HS-5 (cell line): ENCODE data around the gene UBAC2.

Source experiments
- DNase-seq: peaks from one replicate; pipeline ENCODE4 v3.0.0-alpha.2; 2012; ENCODE audit warnings: low read depth

Gene UBAC2

DNA sequence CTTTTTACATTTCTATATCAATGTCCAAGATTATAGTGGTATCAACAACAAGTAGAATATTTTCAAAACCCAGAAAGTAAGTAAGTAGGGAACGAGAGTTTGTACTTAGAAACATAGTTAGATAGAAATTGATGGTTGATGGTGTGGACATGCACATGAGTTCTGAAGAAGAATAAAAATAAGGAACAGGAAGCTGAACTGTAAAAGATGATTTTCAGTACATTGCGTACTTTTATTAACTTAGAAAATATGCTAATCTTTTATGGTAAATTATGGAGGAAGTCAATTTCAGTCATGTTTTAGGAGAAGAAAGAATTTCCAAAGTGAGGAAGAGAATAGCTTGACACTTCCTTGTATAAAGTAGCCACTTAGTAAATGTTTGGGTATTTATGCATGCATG, 69.9 kb downstream of the UBAC2 start:
- DNase-seq: no peak

DNA sequence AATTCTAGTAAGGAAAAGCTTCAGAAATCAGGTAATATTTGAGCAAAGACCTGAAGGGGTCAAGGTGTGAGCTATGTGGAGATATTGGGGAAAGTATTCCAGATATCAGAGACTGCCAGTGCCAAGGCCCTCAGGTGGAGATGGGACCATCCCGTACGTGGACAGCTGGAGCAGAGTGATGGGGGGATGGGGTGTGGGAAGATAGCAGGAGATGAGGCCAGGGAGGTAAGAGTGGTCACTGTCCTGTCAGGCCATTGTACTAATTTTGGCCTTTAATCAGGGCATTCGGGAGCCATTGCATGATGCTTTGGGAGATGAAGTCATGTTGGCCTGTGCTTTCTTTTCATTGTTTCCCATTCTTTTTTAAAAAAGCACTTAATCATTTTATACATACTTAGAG, 70.6 kb downstream of the UBAC2 start:
- DNase-seq: no peak

DNA sequence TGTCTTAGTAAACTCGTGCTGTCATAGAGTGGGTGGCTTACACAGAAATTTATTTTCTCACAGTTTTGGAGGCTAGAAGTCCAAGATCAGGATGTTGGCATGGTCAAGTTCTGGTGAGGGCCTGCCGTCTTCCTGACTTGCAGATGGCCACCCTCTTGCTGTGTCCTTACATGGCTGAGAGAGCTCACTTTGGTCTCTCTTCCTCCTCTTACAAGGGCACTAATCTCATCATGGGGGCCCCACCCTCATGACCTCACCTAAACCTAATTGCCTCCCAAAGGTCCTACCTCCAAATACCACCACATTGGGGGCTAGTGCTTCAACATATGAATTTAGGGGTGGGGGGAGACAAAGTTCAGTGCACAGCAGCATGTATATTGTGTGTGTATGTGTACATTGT, 71.8 kb downstream of the UBAC2 start:
- no peak for DNase-seq

DNA sequence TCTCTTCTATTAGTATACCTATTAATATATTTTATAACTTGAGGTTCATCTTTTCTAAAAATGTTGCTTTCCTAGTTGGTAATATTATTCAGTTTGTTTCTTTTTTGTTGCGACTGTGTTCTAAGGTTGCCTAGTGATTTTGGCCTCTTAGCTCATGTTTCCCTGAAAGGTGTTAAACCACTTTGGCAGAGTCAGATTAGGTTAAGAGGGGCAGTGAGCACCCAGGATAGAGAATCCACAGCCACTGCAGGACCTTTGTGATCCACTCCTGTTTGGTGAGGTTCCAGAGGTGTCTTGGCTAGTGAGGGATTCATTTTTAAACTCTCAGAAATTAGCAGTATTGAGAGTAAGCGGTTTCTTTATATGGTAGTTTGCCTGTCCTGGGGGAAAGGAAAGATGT, 72.5 kb downstream of the UBAC2 start:
- DNase-seq: no peak

DNA sequence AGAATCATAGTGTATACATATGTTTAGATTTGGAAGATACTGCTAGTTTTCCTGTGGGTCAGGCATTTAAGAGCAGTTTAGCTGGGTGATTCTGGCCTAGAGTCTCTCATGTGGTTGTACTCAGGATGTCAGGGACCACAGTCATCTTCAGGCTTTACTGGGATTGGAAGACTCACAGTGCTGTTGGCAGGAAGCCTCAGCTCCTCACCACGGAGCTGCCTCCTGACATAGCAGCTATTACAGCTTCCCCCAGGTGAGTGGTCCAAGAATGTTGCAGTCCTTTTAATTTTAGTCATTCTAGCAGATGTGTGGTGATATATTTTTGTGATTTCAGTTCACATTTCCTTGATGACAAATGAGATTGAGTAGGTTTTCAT, 74.4 kb downstream of the UBAC2 start:
- DNase-seq: no peak

DNA sequence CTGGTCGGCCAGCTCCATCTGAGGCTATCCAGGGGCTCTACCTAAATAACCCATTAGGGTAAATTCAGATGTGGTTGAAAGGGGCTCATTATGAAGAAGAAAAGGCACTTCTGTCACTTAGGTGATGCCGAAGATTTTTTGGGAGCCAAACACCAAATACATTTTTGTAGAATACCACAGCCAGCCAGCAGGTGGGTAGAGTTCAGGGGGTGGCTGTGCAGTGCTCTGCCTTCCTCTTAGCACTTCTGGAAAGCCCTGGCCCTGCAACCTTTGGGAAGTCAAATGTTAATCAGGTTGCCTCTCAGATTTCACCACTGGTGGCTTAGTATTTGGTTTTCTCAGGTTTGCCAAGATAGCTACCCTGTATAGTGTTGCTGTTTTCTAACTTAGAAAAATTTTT, 76.1 kb downstream of the UBAC2 start:
- DNase-seq: no peak

DNA sequence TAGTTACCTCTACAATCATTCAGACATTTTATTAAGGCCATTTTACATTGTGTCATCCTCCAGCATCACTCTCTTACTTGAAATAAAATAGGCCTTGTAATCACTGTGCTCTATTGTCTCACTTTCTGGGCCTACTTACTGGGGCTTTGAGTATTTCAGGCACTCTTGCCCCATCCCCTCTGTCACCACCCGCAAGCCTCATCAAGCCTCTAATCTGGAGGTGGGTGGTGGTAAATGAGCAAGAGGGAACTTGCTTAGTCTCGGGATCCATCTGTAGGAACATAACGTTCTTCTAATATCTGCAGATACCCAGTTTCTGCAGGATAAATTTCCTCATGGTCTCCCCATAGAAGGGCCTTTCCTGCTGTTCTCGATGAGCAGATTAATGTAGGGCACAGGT, 77.0 kb downstream of the UBAC2 start:
- no peak for DNase-seq

DNA sequence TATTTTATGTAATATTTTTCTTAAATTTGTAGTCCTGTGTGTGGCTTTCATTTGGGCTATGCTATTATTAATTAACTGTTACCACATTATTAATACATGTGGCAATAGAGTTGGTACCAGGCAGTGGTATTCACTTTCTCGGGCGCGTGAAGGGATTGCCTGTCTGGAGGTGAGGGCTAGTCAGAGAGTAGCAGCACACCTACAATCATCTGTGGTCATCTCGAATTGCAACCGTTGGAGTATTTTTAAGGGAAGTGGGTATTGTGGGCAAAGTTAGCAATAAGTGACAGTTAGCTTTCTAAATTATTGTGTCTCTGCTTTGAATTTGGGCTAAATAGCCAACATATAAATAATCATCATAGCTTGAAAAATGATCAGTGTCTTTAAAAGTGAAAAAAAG, 77.5 kb downstream of the UBAC2 start:
- no peak for DNase-seq

DNA sequence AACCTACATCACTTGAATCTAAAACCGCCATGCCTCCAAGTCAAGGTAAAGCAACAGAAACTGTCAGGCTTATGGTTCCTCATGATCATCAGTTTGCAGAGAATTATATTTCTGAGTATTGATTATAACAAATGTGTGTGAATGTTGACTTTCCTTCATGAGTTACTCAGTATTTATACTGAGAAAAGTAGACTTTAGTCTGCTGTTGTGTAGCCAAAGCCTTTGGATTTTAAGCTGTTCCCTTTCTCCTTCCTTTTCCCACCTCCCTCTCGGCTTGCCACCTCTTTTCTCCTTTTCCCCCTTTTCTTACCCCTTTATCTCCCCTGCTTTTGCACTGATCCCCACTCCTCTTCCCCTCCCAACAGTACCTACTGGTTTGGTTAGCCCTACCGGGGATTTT, 78.2 kb downstream of the UBAC2 start:
- no peak for DNase-seq

DNA sequence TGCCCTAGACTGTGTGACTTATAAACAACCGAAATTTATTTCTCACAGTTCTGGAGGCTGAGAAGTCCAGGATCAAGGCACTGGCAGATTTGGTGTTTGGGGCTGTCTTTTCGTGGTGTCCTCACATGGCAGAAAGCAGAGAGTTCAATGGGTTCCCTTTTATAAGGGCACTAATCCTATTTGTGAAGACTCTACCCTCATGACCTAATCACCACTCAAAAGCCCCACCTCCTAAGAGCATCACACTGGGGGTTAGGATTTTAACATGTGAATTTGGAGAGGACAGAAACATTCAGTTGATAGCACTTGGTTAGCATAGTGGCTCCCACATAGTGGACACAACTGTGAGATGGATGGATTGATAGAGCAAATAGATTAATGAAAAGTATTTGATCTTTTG, 79.0 kb downstream of the UBAC2 start:
- no peak for DNase-seq

DNA sequence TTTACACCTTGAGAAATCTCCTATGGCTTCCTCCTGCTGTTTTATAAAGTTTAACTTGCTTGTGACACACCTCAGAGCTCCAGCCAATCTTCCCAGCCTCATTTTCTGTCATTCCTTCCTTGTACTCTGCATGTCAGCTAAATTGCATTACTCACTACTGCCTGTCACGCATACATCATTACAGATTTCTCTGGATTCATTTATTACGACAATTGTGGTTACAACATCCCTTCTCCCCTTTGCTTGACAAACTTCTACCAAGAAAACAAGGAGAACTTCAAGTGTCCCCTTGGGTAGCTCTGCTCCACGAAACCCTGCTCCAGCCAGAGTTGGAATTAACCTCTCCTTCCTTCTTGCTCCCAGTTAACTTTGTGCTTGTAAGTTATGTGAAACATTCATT, 79.5 kb downstream of the UBAC2 start:
- DNase-seq: no peak

DNA sequence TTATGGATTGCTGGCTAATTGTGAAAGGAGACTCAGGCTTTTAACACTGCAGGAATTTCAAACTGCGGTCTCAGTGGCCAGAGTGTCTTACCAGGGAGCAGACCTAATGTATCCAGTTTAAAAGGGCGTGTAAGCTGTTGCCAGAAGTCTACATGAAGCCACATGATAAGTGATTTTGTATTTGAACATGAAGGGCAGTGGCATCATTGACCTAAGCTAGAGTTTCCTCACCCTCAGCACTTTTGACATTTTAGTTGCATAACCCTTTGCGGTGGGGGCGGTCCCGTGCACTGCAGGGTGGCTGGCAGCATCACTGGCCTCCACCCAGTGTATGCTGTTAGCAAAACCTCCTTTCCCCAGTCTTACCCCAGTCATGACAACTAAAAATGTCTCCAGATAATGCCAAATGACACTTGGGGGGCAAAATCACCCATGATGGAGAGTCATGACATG, 81.2 kb downstream of the UBAC2 start:
- no peak for DNase-seq

DNA sequence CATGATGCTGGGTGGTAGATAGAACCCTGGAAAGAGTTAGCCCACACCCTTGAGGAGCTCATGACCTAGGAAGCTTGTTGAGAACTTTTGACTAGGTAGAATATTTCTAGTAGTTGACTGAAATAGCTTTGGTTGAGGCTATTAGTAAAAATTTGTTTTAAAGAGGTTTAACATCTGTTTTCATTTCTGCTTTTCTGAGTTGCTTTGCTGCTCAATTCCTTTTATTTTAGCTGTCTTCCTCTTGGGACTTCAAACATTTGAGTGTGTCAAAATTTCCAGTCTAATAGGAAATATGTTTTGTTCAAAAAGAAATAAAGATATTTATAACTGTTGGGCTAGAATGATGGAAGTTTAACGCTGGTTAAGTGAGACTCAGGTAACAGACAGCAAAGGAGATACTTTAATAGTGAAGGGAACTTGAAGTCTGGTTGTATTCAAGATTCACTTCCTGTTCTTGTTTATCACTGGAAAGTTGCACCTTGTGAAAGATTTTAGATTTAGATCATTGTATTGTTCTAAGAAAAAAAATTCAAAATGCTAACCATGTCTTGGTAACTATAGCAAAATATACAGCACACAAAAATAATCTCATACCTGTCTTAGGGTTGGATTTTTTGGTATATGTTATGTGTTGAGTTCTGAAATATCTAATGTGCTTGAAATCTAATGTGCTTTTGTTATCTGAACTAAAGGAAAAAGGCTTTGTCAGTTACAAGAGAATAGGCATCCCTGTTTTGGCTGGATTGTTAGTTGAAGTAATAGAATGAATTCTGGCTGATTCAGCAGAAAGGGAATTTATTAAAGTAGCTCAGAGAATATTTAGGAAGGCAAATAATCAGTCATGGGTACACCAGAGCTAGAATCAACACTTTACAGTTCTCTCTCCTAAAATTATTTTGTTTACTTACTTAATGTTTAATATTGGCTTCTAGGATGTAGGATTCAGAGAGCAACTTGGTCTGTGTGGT, 81.9 kb downstream of the UBAC2 start:
- DNase-seq: no peak

DNA sequence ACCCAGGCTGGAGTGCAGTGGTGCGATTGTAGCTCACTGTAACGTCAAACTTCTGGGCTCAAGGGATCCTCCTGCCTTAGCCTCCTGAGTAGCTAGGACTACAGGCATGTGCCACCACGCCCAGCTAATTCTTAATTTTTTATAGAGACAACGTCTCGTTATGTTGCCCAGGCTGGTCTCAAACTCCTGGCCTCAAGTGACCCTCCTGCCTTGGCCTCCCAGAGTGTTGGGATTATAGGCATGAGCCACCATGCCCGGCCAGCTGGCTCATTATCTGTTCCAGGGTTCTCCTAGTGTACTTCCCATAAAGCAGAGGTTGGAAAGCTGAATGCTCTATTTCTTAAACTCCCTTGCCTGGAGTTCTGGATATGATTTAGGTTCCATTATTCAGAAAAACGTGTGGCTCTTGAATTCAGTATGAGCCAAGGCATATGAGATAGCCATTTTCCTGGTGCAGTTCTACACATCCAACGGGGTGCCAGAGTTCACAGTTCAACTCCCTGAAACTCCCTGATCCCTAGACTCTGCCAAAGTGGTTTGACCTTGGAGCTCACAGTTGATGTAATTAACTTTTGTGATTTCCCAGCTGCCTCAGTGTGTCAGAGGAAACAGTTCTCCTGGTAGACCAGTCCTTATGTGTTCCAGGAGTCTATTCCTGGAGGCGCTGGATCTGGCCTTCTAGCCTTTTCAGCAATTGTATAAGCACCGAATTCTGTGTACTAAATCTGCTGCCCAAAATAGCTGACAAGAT, 85.0 kb downstream of the UBAC2 start:
- DNase-seq: no peak

DNA sequence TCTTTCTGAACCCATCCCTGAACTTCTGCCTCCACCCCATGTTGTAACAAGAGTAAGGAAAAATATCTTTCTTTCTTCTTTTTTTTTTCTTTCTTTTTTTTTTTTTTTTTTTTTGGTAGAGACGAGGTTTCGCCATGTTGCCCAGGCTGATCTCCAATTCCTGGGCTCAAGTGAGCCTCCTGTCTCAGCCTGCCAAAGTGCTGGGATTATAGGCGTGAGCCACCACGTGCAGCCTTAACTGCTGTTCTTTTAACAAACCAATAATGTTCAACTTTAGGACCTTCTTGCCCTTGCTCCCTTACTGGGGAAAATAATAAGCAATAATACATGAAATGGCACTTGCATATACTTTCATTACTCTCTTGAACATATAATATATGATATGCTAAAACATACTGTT, 86.9 kb downstream of the UBAC2 start:
- no peak for DNase-seq

DNA sequence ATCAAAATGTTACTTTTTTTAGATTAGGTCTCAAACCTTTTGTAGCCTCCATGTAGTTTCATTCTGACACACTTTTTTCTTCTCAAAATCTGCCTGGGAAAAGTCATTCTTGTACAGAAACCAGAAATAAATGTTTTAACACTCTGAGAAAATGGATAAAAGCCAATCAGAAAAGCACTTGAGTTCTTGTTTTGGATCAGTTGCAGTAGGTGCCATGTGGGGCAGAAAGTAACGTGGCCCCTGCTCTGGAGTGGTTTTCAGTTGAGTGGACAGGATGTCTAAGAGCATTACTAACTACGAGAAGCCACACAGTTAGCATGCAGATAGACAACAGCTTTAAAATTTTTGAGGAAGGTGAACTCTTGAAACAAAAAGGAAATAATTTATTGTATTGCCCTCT, 87.4 kb downstream of the UBAC2 start:
- no peak for DNase-seq

DNA sequence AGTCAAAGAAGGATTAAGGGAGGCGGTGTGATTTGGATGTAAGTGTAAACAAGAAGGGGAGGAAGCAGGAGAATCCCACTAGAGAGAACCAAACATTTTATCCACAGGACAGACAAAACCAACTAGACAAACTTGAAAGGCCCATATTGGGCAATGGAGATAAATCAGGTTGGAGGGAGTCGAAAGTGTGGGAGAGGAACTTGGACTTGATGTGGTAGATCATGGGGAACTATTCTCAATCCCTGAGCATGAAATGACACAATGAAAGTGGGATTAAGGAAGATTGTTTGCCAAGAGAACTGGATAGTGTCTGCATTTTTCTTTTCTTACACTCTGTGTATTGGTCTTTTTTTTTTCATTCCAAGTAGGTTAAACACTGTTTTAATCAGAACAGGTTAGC, 88.6 kb downstream of the UBAC2 start:
- DNase-seq: no peak

DNA sequence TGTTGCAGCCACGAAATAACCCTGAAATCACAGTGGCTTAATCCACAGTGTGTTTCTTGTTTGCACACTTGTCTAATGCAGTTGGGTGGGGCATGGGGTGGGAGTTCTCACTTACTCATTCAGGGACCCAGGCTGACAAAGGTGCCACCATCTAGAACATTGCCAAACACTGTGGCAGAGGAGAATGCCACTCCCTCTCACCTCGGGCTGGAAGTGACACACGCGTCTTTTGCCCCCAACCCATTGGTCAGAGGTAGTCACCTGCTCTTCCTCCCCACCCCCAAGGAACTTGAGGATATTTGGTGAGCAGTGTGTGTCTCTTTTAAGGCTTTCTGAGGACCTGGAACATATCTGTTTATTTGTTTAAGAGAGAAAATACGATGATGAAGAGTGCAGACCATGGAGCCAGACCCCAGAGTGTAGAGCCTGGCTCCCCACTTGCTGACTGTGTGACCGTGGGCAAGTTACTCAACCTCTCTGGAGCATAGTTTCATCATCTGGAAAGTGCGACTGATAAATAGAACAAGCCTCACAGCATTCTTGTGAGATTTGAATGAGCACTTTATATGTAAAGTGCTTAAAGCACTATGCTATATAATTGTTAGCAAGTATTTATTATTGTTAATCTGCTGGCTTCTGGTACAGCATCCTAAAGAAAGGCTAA, 89.2 kb downstream of the UBAC2 start:
- no peak for DNase-seq

DNA sequence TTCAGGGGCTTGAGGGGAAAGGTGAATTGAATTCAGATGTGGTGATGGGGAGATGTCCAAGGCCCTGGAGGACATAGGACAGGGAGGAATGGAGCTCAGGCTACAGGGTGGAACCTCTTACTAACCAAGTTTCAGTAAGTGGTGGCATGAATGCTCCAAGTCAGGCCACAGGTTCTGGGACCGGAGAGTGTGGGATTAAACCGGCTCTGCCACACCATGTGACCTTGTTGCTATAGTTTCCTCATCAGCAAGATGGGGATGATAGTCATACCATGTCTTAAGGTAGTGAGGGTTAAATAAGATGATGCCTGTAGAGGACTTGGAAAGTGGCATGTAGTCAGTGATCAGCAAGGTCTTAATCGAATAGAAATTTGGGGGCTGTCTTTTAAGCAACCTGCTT, 90.2 kb downstream of the UBAC2 start:
- DNase-seq: no peak

DNA sequence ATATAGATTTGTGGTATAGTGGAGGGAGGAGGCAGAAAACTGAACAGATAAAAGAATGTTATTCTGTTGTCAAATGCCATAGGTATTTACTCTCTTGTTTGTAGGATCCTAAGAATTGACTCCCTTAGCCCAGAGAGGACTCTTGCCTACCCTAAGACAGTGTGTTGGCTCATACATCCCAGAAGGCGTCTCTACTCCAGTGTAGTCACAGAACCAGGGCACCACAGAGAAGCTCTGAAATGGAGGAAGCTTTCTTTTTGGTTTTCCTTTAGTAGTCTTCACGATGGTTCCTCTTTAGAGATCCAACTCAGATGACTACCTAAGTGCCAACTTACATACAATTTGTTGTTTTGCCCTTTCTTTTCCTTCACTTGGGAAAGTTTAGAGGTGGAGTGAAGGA, 92.5 kb downstream of the UBAC2 start:
- DNase-seq: no peak

DNA sequence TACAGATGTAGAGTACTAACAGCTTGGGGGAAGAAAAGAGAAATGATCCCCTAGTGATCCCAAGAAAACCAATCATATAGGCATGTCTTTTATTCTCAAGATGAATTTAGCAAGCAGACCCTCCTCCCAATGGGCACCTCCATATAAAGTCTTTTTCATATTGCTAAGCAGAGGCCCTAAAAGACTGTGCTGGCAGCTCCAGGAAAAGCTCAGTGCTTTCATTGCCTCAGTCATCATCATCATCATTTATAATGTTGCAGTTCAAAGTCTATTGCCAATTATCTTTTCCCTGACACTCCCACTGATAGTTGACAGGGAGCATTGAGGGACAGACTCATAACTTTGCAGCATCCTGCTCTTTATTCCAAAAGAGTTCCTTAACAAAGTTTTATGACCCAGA, 93.5 kb downstream of the UBAC2 start:
- no peak for DNase-seq

DNA sequence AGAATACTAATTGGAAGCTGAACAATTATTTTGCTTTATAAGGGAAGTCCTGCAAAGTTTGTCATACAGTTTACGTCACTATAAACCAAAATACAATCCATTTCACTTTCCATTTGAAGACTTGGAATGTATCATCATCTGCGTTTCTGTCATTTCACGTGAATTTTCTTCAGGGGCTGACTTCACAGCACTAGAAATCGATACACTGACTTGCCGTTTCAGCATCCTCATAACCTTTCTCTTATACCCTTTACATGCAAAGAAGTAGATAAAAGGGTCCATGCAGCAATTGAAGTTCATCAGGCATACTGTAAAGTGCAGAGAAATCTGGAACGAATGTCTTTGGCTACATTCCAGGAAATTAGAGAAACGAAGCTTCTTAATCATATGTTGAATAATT, 94.3 kb downstream of the UBAC2 start:
- DNase-seq: no peak
